ENCODE results near the gene RBL2.

Gene RBL2

DNA sequence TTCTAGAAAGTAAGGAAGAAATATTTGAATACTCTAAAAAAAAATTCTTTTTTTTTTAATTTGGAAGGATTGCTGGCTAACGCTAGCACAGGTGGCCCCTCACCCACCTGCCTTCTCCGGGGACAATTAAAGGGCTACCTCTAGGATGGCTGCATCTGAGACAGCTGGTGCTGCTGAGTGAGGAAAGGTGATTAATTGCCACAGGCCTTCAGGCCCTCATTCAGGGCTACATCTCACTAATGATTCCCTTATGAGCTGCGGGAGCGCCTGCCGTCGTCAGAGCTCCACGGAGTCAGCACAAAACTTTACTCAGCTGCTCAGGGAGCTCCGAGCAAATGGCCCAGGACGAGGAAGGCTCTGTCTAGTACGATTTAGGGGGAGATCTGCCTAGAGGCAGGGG lies 95.8 kb downstream of the RBL2 start:
- TF ChIP-seq GATA3 (IDR thresholded peaks at IDR 0.05; ENCODE audit: low read depth, low read length), result no peak
- no peak for TF ChIP-seq GATA2 (IDR thresholded peaks at IDR 0.05; ENCODE audit: low read depth, low read length)

DNA sequence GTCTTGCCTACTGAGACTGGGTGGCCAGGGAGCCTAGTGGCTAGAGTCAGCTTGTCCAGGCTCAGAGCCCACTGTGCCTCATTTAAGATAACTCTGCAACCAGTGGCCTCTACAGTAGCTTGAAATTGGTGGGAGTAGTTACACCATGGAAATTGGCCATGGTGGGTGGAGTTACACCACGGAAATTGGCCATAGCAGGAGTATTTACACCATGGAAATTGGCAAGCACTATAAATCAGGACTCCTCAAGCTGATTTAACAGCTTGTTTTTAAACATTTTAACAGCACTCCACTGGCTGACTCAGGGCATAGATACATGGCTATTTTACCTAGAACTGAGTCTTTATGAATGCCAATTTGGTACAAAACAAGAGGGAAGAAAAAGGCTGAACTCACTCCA lies 96.5 kb downstream of the RBL2 start:
- no peak for TF ChIP-seq GATA2 (IDR thresholded peaks at IDR 0.05; ENCODE audit: low read depth, low read length)
- no peak for TF ChIP-seq GATA3 (IDR thresholded peaks at IDR 0.05; ENCODE audit: low read depth, low read length)

DNA sequence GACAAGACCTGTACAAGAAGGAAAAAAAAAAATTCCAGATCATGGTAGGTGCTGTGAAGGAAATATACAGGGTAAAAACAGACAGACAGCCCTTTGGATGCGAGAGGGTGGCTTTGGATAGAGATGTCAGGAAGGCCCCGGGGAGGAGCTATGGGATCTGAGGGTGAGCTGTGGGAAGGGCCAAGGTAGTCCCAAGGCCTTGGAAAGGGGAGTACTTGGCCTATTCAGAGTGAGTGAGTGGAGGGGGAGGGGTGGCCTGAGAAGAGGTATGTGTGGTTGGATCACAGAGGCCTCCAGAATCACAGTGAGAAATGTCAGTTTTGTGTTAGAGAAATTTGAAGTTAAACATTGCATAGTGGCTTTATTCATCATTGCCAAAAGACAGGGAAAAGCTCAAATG lies 99.9 kb downstream of the RBL2 start:
- TF ChIP-seq GATA3 (IDR thresholded peaks at IDR 0.05; ENCODE audit: low read depth, low read length), result no peak
- TF ChIP-seq GATA2 (IDR thresholded peaks at IDR 0.05; ENCODE audit: low read depth, low read length), result no peak

DNA sequence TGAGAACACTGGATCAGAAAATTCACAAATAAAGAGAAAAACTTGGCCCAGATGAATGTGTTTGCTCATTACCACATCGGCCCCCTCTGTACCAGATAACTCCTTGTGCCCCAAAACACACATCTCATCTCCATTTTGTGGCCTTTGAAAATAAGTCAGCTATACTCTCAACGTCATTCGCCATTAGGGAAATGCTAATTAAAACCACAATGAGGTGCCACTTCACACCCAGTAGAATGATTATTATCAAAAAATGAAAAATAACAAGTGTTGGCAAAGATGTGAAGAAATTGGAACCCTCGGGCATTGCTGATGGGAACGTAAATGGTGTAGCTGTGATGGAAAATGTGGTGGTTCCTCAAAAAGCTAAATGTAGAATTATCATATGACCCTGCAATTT lies 103.4 kb downstream of the RBL2 start:
- TF ChIP-seq GATA2 (IDR thresholded peaks at IDR 0.05; ENCODE audit: low read depth, low read length), result no peak
- no peak for TF ChIP-seq GATA3 (IDR thresholded peaks at IDR 0.05; ENCODE audit: low read depth, low read length)

Measured in SH-SY5Y (cell line).